Breast epithelium (tissue), 3 donors: ENCODE measurements around the gene FBN2.

Source experiments
- CTCF ChIP-seq, 3 donors: fragments of 450-650 bp; IDR thresholded peaks; one replicate each; pipeline ENCODE4 v1.5.1; 2016 to 2017; ENCODE audit warnings: antibody characterized with exemption in 3 of 3, mild to moderate bottlenecking in 3 of 3, moderate library complexity in 3 of 3
- POLR2AphosphoS5 ChIP-seq, 3 donors: sonication (generic); formaldehyde crosslinking; IDR thresholded peaks; one replicate each; pipeline ENCODE4 v1.6.1; 2017; ENCODE audit warnings: antibody characterized with exemption in 3 of 3

GRCh38 chr5:128494516-128494915 lies 43.5 kb downstream of the FBN2 start:
- no peak for TF ChIP-seq POLR2AphosphoS5 (IDR thresholded peaks at IDR 0.05)
- TF ChIP-seq CTCF (IDR thresholded peaks at IDR 0.05): no peak
